Measurements from ENCODE around the gene OPCML.

- no peak for TF ChIP-seq CTCF (IDR thresholded peaks at IDR 0.05)
- no peak for TF ChIP-seq POLR2A (IDR thresholded peaks at IDR 0.05)
Measured at GRCh38 chr11:132620423-132620822, 911.9 kb downstream of the OPCML start.

Data from lower leg skin (tissue), 3 donors.